H1 (cell line): ENCODE data around the gene OR5AP2. TPM values are rescaled to one million over a fixed set of nuclear protein-coding genes. Genes with fewer than 3 reads are reported as not detected.

Experiments
- CTCF ChIA-PET: fragments of 300-600 bp; sonication (Branson Sonifier 250); formaldehyde crosslinking; loops from one replicate; lab custom pipeline; 2021; ENCODE audit not compliant: partially characterized antibody; lab: Charles Lee
- POLR2A ChIA-PET: fragments of 300-600 bp; sonication (Branson Sonifier 250); formaldehyde crosslinking; loops from one replicate; lab custom pipeline; 2021; ENCODE audit warnings: inconsistent platforms; ENCODE audit not compliant: partially characterized antibody; lab: Charles Lee
- DNase-seq, 2 experiments: peaks; one replicate each; pipeline versions ENCODE4 v3.0.0 to v3.0.0-alpha.2; 2010 to 2022; ENCODE audit warnings: low spot score in 2 of 2, low read depth in 1 of 2, mixed read lengths in 1 of 2
- FAIRE-seq: peaks from 2 replicates; lab custom pipeline; 2011; peaks lifted over from hg19 to GRCh38; lab: Jason Lieb, UNC
- H2AFZ ChIP-seq: 2 replicates; pipeline ENCODE4 v1.8.1; 2012; ENCODE audit warnings: low read length, inconsistent platforms
- H2AK5ac ChIP-seq: 2 replicates; pipeline ENCODE4 v1.6.1; 2013; ENCODE audit warnings: low read depth, low read length
- H2BK120ac ChIP-seq: replicated peaks from 2 replicates; pipeline ENCODE3; 2013; ENCODE audit warnings: low read depth, low read length, inconsistent platforms
- H2BK12ac ChIP-seq: 2 replicates; pipeline ENCODE4 v1.6.1; 2013; ENCODE audit warnings: low read depth, low read length
- H2BK15ac ChIP-seq: 2 replicates; pipeline ENCODE4 v1.6.1; 2013; ENCODE audit warnings: low read length
- H2BK20ac ChIP-seq: 2 replicates; pipeline ENCODE4 v1.6.1; 2013; ENCODE audit warnings: low read length
- H2BK5ac ChIP-seq: 2 replicates; pipeline ENCODE4 v1.6.1; 2013; ENCODE audit warnings: low read depth, low read length
- H3K14ac ChIP-seq: 2 replicates; pipeline ENCODE4 v1.6.1; 2013; ENCODE audit warnings: inconsistent platforms; ENCODE audit not compliant: insufficient read length
- H3K18ac ChIP-seq: 2 replicates; pipeline ENCODE4 v1.6.1; 2013; ENCODE audit warnings: low read length; ENCODE audit errors: extremely low read depth
- H3K23ac ChIP-seq: 2 replicates; pipeline ENCODE4 v1.6.1; 2013; ENCODE audit warnings: inconsistent platforms; ENCODE audit not compliant: insufficient read length
- H3K23me2 ChIP-seq: 2 replicates; pipeline ENCODE4 v1.6.1; 2013; ENCODE audit warnings: low read depth, low read length
- H3K27ac ChIP-seq: 2 replicates; pipeline ENCODE4 v1.6.1; 2011; ENCODE audit warnings: low read depth, low read length, inconsistent platforms
- H3K27me3 ChIP-seq, 4 experiments: replicated peaks in 1 of 4; 1 replicate in 1 of 4; 2 replicates in 3 of 4; pipeline versions ENCODE4 v1.6.1 to v1.8.1; 2011 to 2013; ENCODE audit warnings: low read length in 3 of 4, mild to moderate bottlenecking in 3 of 4, inconsistent platforms in 2 of 4, mixed read lengths in 2 of 4, moderate library complexity in 1 of 4; ENCODE audit not compliant: control insufficient read depth in 3 of 4, insufficient read depth in 3 of 4; ENCODE audit errors: extremely low read depth in 1 of 4
- H3K36me3 ChIP-seq, 4 experiments: 2 replicates each; pipeline versions ENCODE4 v1.6.1 to v1.8.1; 2011 to 2013; ENCODE audit warnings: mild to moderate bottlenecking in 4 of 4, low read length in 3 of 4, moderate library complexity in 2 of 4, control low read depth in 1 of 4, inconsistent platforms in 1 of 4; ENCODE audit not compliant: insufficient read depth in 4 of 4, control insufficient read depth in 2 of 4
- H3K4ac ChIP-seq: replicated peaks from 2 replicates; pipeline ENCODE3; 2013; ENCODE audit warnings: low read length, low read depth, mixed read lengths, inconsistent platforms; ENCODE audit not compliant: insufficient read length
- H3K4me1 ChIP-seq, 4 experiments: replicated peaks in 1 of 4; 1 replicate in 1 of 4; 2 replicates in 3 of 4; pipeline versions ENCODE4 v1.6.1 to v1.8.1; 2011 to 2013; ENCODE audit warnings: low read length in 3 of 4, inconsistent platforms in 2 of 4, mixed read lengths in 1 of 4; ENCODE audit not compliant: insufficient read depth in 4 of 4, control insufficient read depth in 3 of 4
- H3K4me2 ChIP-seq, 2 experiments: 2 replicates each; pipeline versions ENCODE4 v1.6.1 to v1.8.1; 2011 to 2013; ENCODE audit warnings: low read depth in 2 of 2, low read length in 2 of 2, control low read depth in 1 of 2, inconsistent platforms in 1 of 2, mild to moderate bottlenecking in 1 of 2; ENCODE audit not compliant: insufficient read depth in 1 of 2
- H3K4me3 ChIP-seq, 4 experiments: fragments of 200-600, 300-600 bp in 1 of 4; sonication (generic), shearing (Covaris generic), sonication (Bioruptor Twin) in 1 of 4; 2 replicates each; pipeline versions ENCODE4 v1.5.1 to v1.8.1; 2011 to 2016; ENCODE audit warnings: low read length in 4 of 4, low read depth in 3 of 4, control low read depth in 2 of 4, inconsistent platforms in 2 of 4, mild to moderate bottlenecking in 2 of 4, mixed read lengths in 1 of 4, moderate library complexity in 1 of 4; ENCODE audit not compliant: insufficient read depth in 2 of 4; ENCODE audit errors: extremely low read depth in 1 of 4
- H3K56ac ChIP-seq: replicated peaks from 2 replicates; pipeline ENCODE3; 2013; ENCODE audit warnings: low read depth, mild to moderate bottlenecking, mixed read lengths, low read length, inconsistent platforms; ENCODE audit not compliant: insufficient read length
- H3K79me1 ChIP-seq: 2 replicates; pipeline ENCODE4 v1.6.1; 2013; ENCODE audit warnings: low read depth, low read length, control low read depth
- H3K79me2 ChIP-seq, 2 experiments: 2 replicates each; pipeline versions ENCODE4 v1.6.1 to v1.8.1; 2012 to 2013; ENCODE audit warnings: low read length in 2 of 2, mild to moderate bottlenecking in 2 of 2, inconsistent platforms in 1 of 2; ENCODE audit not compliant: insufficient read depth in 2 of 2, control insufficient read depth in 1 of 2
- H3K9ac ChIP-seq, 4 experiments: replicated peaks in 1 of 4; 1 replicate in 1 of 4; 2 replicates in 3 of 4; pipeline versions ENCODE4 v1.6.1 to v1.8.1; 2011 to 2013; ENCODE audit warnings: low read depth in 3 of 4, low read length in 3 of 4, control low read depth in 2 of 4, mild to moderate bottlenecking in 2 of 4, moderate library complexity in 2 of 4, inconsistent platforms in 1 of 4; ENCODE audit errors: extremely low read depth in 1 of 4
- H3K9me3 ChIP-seq, 2 experiments: 2 replicates each; pipeline versions ENCODE4 v1.6.1 to v1.8.1; 2012 to 2013; ENCODE audit warnings: mild to moderate bottlenecking in 2 of 2, moderate library complexity in 2 of 2, control low read depth in 1 of 2, inconsistent platforms in 1 of 2, low read depth in 1 of 2, low read length in 1 of 2, mixed read lengths in 1 of 2; ENCODE audit not compliant: insufficient read depth in 2 of 2
- H4K20me1 ChIP-seq, 2 experiments: replicated peaks in 1 of 2; 2 replicates each; pipeline versions ENCODE3 to v1.8.1; 2011 to 2013; ENCODE audit warnings: inconsistent platforms in 2 of 2, low read length in 2 of 2, mild to moderate bottlenecking in 1 of 2; ENCODE audit not compliant: insufficient read depth in 2 of 2, control insufficient read depth in 1 of 2
- H4K5ac ChIP-seq: 2 replicates; pipeline ENCODE4 v1.6.1; 2013; ENCODE audit warnings: low read length, low read depth, mixed read lengths, inconsistent platforms; ENCODE audit not compliant: insufficient read length
- H4K8ac ChIP-seq: 2 replicates; pipeline ENCODE4 v1.8.0; 2013; ENCODE audit warnings: mild to moderate bottlenecking, moderate library complexity, low read length, inconsistent platforms; ENCODE audit not compliant: insufficient read depth; ENCODE audit errors: extremely low read depth
- H4K91ac ChIP-seq: replicated peaks from 2 replicates; pipeline ENCODE3; 2013; ENCODE audit warnings: low read length, mixed read lengths, inconsistent platforms; ENCODE audit not compliant: insufficient read length
- BCL11A ChIP-seq, 2 experiments: IDR thresholded peaks; one replicate each; pipeline ENCODE4 v1.6.1; 2011; ENCODE audit warnings: low read depth in 2 of 2, low read length in 2 of 2, mild to moderate bottlenecking in 2 of 2
- WGBS, 2 experiments: shearing (Covaris generic) in 1 of 2; methylation state at CpG; one replicate each; pipeline versions ENCODE4 v1.1.6 to v1.1.7; 2013 to 2015; ENCODE audit warnings: low lambda C conversion rate in 2 of 2, mixed read lengths in 2 of 2, inconsistent platforms in 1 of 2, low coverage in 1 of 2, missing lambda C conversion rate in 1 of 2; ENCODE audit not compliant: insufficient replicate concordance in 2 of 2, insufficient coverage in 1 of 2, insufficient read length in 1 of 2; ENCODE audit errors: extremely low coverage in 1 of 2, missing lambda C conversion rate in 1 of 2; 5-methylcytosine and 5-hydroxymethylcytosine counted together
- long read RNA-seq, 2 experiments: library from RNA in 1 of 2; library from capped mRNA in 1 of 2; stranded (forward); transcript quantifications; one replicate each; pipeline ENCODE4 v2.0.0, GENCODE V29; 2021; ENCODE audit warnings: inconsistent platforms in 1 of 2
- polyA minus RNA-seq, 3 experiments: library from RNA; depleted of rRNA, polyadenylated mRNA; stranded (reverse); fragments of >200 nt; gene quantifications; 1 replicate in 2 of 3; 2 replicates in 1 of 3; pipeline ENCODE4 v1.2.3, GENCODE V29; 2011
- polyA plus RNA-seq, 7 experiments: library from polyadenylated mRNA; depleted of rRNA in 3 of 7; stranded (reverse) in 5 of 7; unstranded in 2 of 7; fragments of >200 nt in 5 of 7; fragments of 200-250 nt in 2 of 7; gene quantifications; 1 replicate in 5 of 7; 2 replicates in 1 of 7; 4 replicates in 1 of 7; pipeline versions ENCODE4 v1.2.1 to v1.2.3, GENCODE V29; 2011 to 2013; ENCODE audit warnings: missing spikeins in 2 of 7, mixed read lengths in 2 of 7
- total RNA-seq: library from RNA; stranded (reverse); fragmentation: NEBNext Ultra II Directional; extraction: Animal tissue kit (Norgen Biotek cat#: 25700); gene quantifications from 2 replicates; pipeline ENCODE4 v1.2.1, GENCODE V29; 2021

OR5AP2 gene
- total RNA-seq, result not detected in 2 replicates
- not detected in 2 replicates for polyA plus RNA-seq (2011; rRNA removed)
- not detected for polyA plus RNA-seq (2011; cell fraction: cytosol; rRNA removed)
- not detected for polyA plus RNA-seq (2011; cell fraction: nucleus; rRNA removed)
- not detected in 4 replicates for polyA plus RNA-seq (2012, experiment 1 of 2)
- not detected for polyA plus RNA-seq (2012, experiment 2 of 2)
- not detected for polyA plus RNA-seq (2013, experiment 1 of 2)
- not detected for polyA plus RNA-seq (2013, experiment 2 of 2)
- not detected in 2 replicates for polyA minus RNA-seq (2011; rRNA and poly(A)+ RNA removed)
- polyA minus RNA-seq (2011; cell fraction: cytosol; rRNA and poly(A)+ RNA removed), result not detected
- not detected for polyA minus RNA-seq (2011; cell fraction: nucleus; rRNA and poly(A)+ RNA removed)
- long read RNA-seq, experiment 1, result 0 reads
- long read RNA-seq, experiment 2, result 0 reads

DNA sequence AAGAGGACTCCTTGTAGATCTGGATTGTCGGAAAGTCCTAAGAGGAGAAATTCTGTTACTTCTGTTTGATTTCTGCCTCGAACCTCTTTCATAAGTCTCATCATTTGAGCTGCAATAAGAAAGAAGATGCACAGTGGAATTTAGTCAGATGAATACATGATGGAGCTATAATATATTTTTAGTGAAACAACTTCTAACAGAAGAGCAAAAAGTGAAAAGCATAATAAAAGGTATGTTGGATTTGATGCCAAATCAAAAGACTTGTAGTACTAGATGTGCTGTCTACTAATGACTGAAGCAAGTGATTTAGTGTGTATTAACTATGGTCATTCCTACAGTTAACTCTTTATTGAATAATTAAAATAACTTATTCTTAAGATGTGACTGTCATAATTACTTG is at the start of gene OR5AP2:
Gene OR5AP2 (minus strand): TSS at position 101 of the 400 bp plus-strand sequence. CDS start 0 bp downstream, at position 101.
- FAIRE-seq (no peak), DNase-seq (no peak)
- H2BK5ac ChIP-seq, result no peak within 1 kb of the TSS
- H4K5ac ChIP-seq, result no peak within 1 kb of the TSS
- H3K18ac ChIP-seq, result no peak within 1 kb of the TSS
- POLR2A ChIA-PET, result no interaction called here
- no peak within 1 kb of the TSS for H2BK120ac ChIP-seq
- no peaks in the 10 kb centered on the region for H3K23me2 ChIP-seq
- H3K79me1 ChIP-seq, result no peaks in the 10 kb centered on the region
- no peak within 1 kb of the TSS for H2AK5ac ChIP-seq
- H3K4ac ChIP-seq, result no peak within 1 kb of the TSS
- H4K91ac ChIP-seq, result no peak within 1 kb of the TSS
- no peak within 1 kb of the TSS for H3K56ac ChIP-seq
- no peak within 1 kb of the TSS for H3K14ac ChIP-seq
- no peaks in the 10 kb centered on the region for H3K4me1 ChIP-seq
- H2AFZ ChIP-seq, result no peak within 1 kb of the TSS
- no peak within 1 kb of the TSS for H2BK12ac ChIP-seq
- no peak within 1 kb of the TSS for H3K4me2 ChIP-seq
- no peak within 1 kb of the TSS for H4K8ac ChIP-seq
- H3K36me3 ChIP-seq, result no peaks in the 10 kb centered on the region
- no peak within 1 kb of the TSS for H3K27ac ChIP-seq
- 90% methylated on average over 2 of the region's 2 CpGs; no CpG with 5 or more reads in 1 of the 2 experiments for WGBS, 2 experiments
- H3K27me3 ChIP-seq, result no peaks in the 10 kb centered on the region
- H3K4me3 ChIP-seq, result no peak within 1 kb of the TSS
- no peaks in the 10 kb centered on the region for H3K9me3 ChIP-seq
- no peaks in the 10 kb centered on the region for H4K20me1 ChIP-seq
- H3K9ac ChIP-seq, result no peak within 1 kb of the TSS
- CTCF ChIA-PET, result interaction anchor here (0.6 kb wide), 2 partner anchors 274 to 394 kb away, joined by 3 to 4 read pairs; no protein-coding TSS in a partner anchor
- no peak within 1 kb of the TSS for H2BK15ac ChIP-seq
- no peaks in the 10 kb centered on the region for H3K79me2 ChIP-seq
- H2BK20ac ChIP-seq, result no peak within 1 kb of the TSS
- no peak within 1 kb of the TSS for H3K23ac ChIP-seq
- TF ChIP-seq BCL11A (IDR thresholded peaks at IDR 0.05; ENCODE audit: low read depth in 2 of 2, low read length in 2 of 2), result no peak
